Hepatocyte (in vitro differentiated cells): Measurements from ENCODE around the gene CACNA2D1. TPM values are rescaled to one million over a fixed set of nuclear protein-coding genes. Genes with fewer than 3 reads are reported as not detected.

Source experiments
- DNase-seq: peaks from one replicate; pipeline ENCODE4 v3.0.0-alpha.2; 2016; ENCODE audit warnings: low spot score
- H2AFZ ChIP-seq: fragments of 200-600 bp; sonication (generic); 2 replicates; pipeline ENCODE4 v1.6.0; 2016; ENCODE audit warnings: antibody characterized with exemption, mild to moderate bottlenecking
- H3K27ac ChIP-seq: fragments of 200-600 bp; sonication (generic); 2 replicates; pipeline ENCODE4 v1.5.1; 2016; ENCODE audit warnings: mild to moderate bottlenecking
- H3K27me3 ChIP-seq: fragments of 200-600 bp; sonication (generic); 2 replicates; pipeline ENCODE4 v1.6.1; 2016
- H3K36me3 ChIP-seq: fragments of 200-600 bp; sonication (generic); replicated peaks from 2 replicates; pipeline ENCODE4 v1.5.1; 2016; ENCODE audit warnings: low read depth; ENCODE audit not compliant: insufficient read depth
- H3K4me1 ChIP-seq: fragments of 200-600 bp; sonication (generic); 2 replicates; pipeline ENCODE4 v1.5.1; 2016; ENCODE audit warnings: mild to moderate bottlenecking, moderate library complexity; ENCODE audit not compliant: insufficient read depth
- H3K4me2 ChIP-seq: fragments of 200-600 bp; sonication (generic); 2 replicates; pipeline ENCODE4 v1.6.0; 2016
- H3K4me3 ChIP-seq: fragments of 200-600 bp; sonication (generic); 2 replicates; pipeline ENCODE4 v1.5.1; 2016; ENCODE audit warnings: mild to moderate bottlenecking
- H3K79me2 ChIP-seq: fragments of 200-600 bp; sonication (generic); 2 replicates; pipeline ENCODE4 v1.6.0; 2017; ENCODE audit warnings: mild to moderate bottlenecking
- H3K9me2 ChIP-seq: fragments of 200-600 bp; sonication (generic); replicated peaks from 2 replicates; pipeline ENCODE4 v1.6.0; 2017; ENCODE audit warnings: mild to moderate bottlenecking; ENCODE audit not compliant: insufficient read depth
- H3K9me3 ChIP-seq: fragments of 200-600 bp; sonication (generic); 2 replicates; pipeline ENCODE4 v1.5.1; 2016; ENCODE audit warnings: low read depth, mild to moderate bottlenecking
- H4K20me1 ChIP-seq: fragments of 200-600 bp; sonication (generic); 2 replicates; pipeline ENCODE4 v1.6.0; 2016; ENCODE audit warnings: mild to moderate bottlenecking; ENCODE audit not compliant: insufficient read depth, poor library complexity, severe bottlenecking
- CTCF ChIP-seq: fragments of 200-600 bp; sonication (generic); IDR thresholded peaks from 2 replicates; pipeline ENCODE4 v1.5.1; 2016; ENCODE audit warnings: antibody characterized with exemption, mild to moderate bottlenecking; ENCODE audit not compliant: poor library complexity
- EZH2 ChIP-seq: fragments of 200-600 bp; sonication (generic); IDR thresholded peaks from 2 replicates; pipeline ENCODE4 v1.6.1; 2016; ENCODE audit warnings: antibody characterized with exemption, mild to moderate bottlenecking, borderline replicate concordance
- EZH2phosphoT487 ChIP-seq: fragments of 200-600 bp; sonication (generic); IDR thresholded peaks from one replicate; pipeline ENCODE4 v1.6.1; 2018; ENCODE audit warnings: antibody characterized with exemption, mild to moderate bottlenecking, low read depth, moderate library complexity; ENCODE audit not compliant: unreplicated experiment, severe bottlenecking
- WGBS: methylation state at CpG from one replicate; pipeline ENCODE4 v1.1.6; 2016; ENCODE audit warnings: low lambda C conversion rate; ENCODE audit errors: missing lambda C conversion rate; 5-methylcytosine and 5-hydroxymethylcytosine counted together
- polyA plus RNA-seq: library from polyadenylated mRNA; unstranded; fragments of >200 nt; fragmentation: Nextera tagmentation; extraction: Ambion mirVana; gene quantifications from 2 replicates; pipeline ENCODE4 v1.2.1, GENCODE V29; 2016
- total RNA-seq: library from RNA; depleted of rRNA; stranded (reverse); fragments of >200 nt; gene quantifications from 2 replicates; pipeline ENCODE4 v1.2.3, GENCODE V29; 2014

The CACNA2D1 gene
- total and polyA plus RNA-seq, 2 experiments from 2014 or later, result 3.1 to 18.9 TPM

GRCh38 chr7:82397879-82398524 is 45.6 kb downstream of the CACNA2D1 start:
- TF ChIP-seq EZH2phosphoT487, result no peak
- Histone ChIP-seq H3K27ac (no peak overlapping the region), H4K20me1 (no peaks in the 10 kb centered on the region), H3K79me2 (no peaks in the 10 kb centered on the region), H3K36me3 (no peaks in the 10 kb centered on the region), H3K9me3 (no peaks in the 10 kb centered on the region), H3K4me3 (no peak overlapping the region), H3K4me1 (no peaks in the 10 kb centered on the region), H3K27me3 (no peaks in the 10 kb centered on the region), H3K4me2 (no peak overlapping the region), H2AFZ (no peak overlapping the region), H3K9me2 (no peaks in the 10 kb centered on the region)
- WGBS, result 72% methylated on average over 1 of the region's 1 CpG
- DNase-seq, result no peak

- Histone ChIP-seq H3K4me1 (no peaks in the 10 kb centered on the region), H3K9me2 (no peaks in the 10 kb centered on the region), H3K4me3 (no peak overlapping the region), H3K27me3 (no peaks in the 10 kb centered on the region), H3K79me2 (no peaks in the 10 kb centered on the region), H3K4me2 (no peak overlapping the region), H4K20me1 (no peaks in the 10 kb centered on the region), H2AFZ (no peak overlapping the region), H3K27ac (no peak overlapping the region), H3K9me3 (no peaks in the 10 kb centered on the region), H3K36me3 (no peaks in the 10 kb centered on the region)
- WGBS, result 100% methylated on average over 1 of the region's 1 CpG
- DNase-seq, result no peak
- TF ChIP-seq EZH2phosphoT487 (no peak), CTCF (no peak), EZH2 (no peak)
Measured at GRCh38 chr7:82396343-82396742, 47.2 kb downstream of the CACNA2D1 start.

- Histone ChIP-seq H3K4me2 (no peak overlapping the region), H3K9me3 (no peaks in the 10 kb centered on the region), H3K27ac (no peak overlapping the region), H3K4me3 (no peak overlapping the region), H3K4me1 (no peaks in the 10 kb centered on the region), H3K9me2 (no peaks in the 10 kb centered on the region), H4K20me1 (no peaks in the 10 kb centered on the region), H3K27me3 (no peaks in the 10 kb centered on the region), H2AFZ (no peak overlapping the region), H3K36me3 (no peaks in the 10 kb centered on the region), H3K79me2 (no peaks in the 10 kb centered on the region)
- WGBS, result 94% methylated on average over 4 of the region's 4 CpGs
- no peak for DNase-seq
- TF ChIP-seq CTCF (no peak), EZH2phosphoT487 (no peak), EZH2 (no peak)
Measured at GRCh38 chr7:82395147-82395546, 48.4 kb downstream of the CACNA2D1 start.

GRCh38 chr7:82393840-82394220 is 49.7 kb downstream of the CACNA2D1 start:
- H3K27ac ChIP-seq, result no peak overlapping the region
- no peaks in the 10 kb centered on the region for H3K27me3 ChIP-seq
- H3K79me2 ChIP-seq, result no peaks in the 10 kb centered on the region
- H3K4me1 ChIP-seq, result no peaks in the 10 kb centered on the region
- no peak overlapping the region for H3K4me3 ChIP-seq
- no peaks in the 10 kb centered on the region for H3K36me3 ChIP-seq
- H3K9me2 ChIP-seq, result no peaks in the 10 kb centered on the region
- no peak overlapping the region for H2AFZ ChIP-seq
- DNase-seq, result no peak
- no peaks in the 10 kb centered on the region for H4K20me1 ChIP-seq
- no peak overlapping the region for H3K4me2 ChIP-seq
- TF ChIP-seq EZH2phosphoT487 (no peak), EZH2 (no peak), CTCF (no peak)
- H3K9me3 ChIP-seq, result no peaks in the 10 kb centered on the region
- WGBS, result 87% methylated on average over 2 of the region's 2 CpGs
